ENCODE measurements around the gene ZNF629.

DNA sequence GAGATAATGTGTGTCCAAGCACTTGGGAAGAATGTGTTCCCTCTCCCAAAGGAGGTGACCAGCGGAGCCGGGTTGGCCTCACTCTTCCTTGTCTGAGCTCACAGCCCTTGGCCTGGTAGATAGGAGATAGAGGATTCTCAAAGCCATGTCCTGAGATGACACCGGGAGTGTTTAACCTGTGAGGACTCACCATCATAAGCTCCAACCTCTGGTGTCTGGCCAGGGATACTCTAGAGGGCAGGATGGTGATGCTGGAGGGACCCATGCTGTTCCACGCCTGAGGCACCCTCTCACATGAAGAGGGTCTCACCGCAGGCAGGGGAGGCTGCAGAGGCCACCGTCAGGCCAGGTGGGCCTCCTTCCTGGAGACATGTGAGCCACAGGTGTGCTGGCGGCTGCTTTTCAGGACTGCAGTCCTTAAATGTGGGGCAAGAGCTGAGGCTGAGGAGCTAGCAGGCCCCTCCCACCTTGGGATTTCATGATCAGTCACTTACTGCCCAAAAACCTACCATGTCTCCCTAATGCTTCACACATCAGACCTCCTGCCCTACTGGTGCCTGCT is 6.6 kb upstream of the ZNF629 start:
- TF ChIP-seq, protein P1, sequence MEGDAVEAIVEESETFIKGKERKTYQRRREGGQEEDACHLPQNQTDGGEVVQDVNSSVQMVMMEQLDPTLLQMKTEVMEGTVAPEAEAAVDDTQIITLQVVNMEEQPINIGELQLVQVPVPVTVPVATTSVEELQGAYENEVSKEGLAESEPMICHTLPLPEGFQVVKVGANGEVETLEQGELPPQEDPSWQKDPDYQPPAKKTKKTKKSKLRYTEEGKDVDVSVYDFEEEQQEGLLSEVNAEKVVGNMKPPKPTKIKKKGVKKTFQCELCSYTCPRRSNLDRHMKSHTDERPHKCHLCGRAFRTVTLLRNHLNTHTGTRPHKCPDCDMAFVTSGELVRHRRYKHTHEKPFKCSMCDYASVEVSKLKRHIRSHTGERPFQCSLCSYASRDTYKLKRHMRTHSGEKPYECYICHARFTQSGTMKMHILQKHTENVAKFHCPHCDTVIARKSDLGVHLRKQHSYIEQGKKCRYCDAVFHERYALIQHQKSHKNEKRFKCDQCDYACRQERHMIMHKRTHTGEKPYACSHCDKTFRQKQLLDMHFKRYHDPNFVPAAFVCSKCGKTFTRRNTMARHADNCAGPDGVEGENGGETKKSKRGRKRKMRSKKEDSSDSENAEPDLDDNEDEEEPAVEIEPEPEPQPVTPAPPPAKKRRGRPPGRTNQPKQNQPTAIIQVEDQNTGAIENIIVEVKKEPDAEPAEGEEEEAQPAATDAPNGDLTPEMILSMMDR (IDR thresholded peaks at IDR 0.05; ENCODE audit: poor library complexity, severe bottlenecking), result no peak
- TF ChIP-seq TAF1 (IDR thresholded peaks at IDR 0.05; ENCODE audit: low read depth) (no peak), POLR2AphosphoS5 (IDR thresholded peaks at IDR 0.05) (no peak), EZH2 (IDR thresholded peaks at IDR 0.05; ENCODE audit: borderline replicate concordance, insufficient read depth, low read length, poor library complexity, severe bottlenecking) (no peak), SMC3 (conservative IDR thresholded peaks at IDR 0.05; ENCODE audit: poor library complexity) (no peak), EP300 (conservative IDR thresholded peaks at IDR 0.05; ENCODE audit: poor library complexity, severe bottlenecking) (no peak), RAD21 (conservative IDR thresholded peaks at IDR 0.05) (no peak), MXI1 (conservative IDR thresholded peaks at IDR 0.05; ENCODE audit: poor library complexity, severe bottlenecking) (no peak)
- TF ChIP-seq, protein P2, sequence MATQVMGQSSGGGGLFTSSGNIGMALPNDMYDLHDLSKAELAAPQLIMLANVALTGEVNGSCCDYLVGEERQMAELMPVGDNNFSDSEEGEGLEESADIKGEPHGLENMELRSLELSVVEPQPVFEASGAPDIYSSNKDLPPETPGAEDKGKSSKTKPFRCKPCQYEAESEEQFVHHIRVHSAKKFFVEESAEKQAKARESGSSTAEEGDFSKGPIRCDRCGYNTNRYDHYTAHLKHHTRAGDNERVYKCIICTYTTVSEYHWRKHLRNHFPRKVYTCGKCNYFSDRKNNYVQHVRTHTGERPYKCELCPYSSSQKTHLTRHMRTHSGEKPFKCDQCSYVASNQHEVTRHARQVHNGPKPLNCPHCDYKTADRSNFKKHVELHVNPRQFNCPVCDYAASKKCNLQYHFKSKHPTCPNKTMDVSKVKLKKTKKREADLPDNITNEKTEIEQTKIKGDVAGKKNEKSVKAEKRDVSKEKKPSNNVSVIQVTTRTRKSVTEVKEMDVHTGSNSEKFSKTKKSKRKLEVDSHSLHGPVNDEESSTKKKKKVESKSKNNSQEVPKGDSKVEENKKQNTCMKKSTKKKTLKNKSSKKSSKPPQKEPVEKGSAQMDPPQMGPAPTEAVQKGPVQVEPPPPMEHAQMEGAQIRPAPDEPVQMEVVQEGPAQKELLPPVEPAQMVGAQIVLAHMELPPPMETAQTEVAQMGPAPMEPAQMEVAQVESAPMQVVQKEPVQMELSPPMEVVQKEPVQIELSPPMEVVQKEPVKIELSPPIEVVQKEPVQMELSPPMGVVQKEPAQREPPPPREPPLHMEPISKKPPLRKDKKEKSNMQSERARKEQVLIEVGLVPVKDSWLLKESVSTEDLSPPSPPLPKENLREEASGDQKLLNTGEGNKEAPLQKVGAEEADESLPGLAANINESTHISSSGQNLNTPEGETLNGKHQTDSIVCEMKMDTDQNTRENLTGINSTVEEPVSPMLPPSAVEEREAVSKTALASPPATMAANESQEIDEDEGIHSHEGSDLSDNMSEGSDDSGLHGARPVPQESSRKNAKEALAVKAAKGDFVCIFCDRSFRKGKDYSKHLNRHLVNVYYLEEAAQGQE (IDR thresholded peaks at IDR 0.05; ENCODE audit: borderline replicate concordance), result no peak
